HepG2 (cell line): ENCODE results near the gene MARVELD3. TPM values are rescaled to one million over a fixed set of nuclear protein-coding genes. Genes with fewer than 3 reads are reported as not detected.
"Not testable (repeated sequence)": the region's sequence is repeated elsewhere in the genome, so short reads cannot be mapped to it uniquely, and the experiment has no call there.

Experiments
- BCL6 ChIP-seq: IDR thresholded peaks from 2 replicates; pipeline ENCODE4 v1.6.1; 2016; ENCODE audit warnings: missing genetic modification reagents, missing compliant biosample characterization
- FOXP1 ChIP-seq, 2 experiments: fragments of 450-650 bp in 1 of 2; IDR thresholded peaks; 2 replicates each; pipeline ENCODE4 v1.6.1; 2017 to 2018; ENCODE audit warnings: antibody characterized with exemption in 1 of 2
- HDAC1 ChIP-seq: sonication (generic); formaldehyde crosslinking; IDR thresholded peaks from 2 replicates; pipeline ENCODE4 v1.5.1; 2020; ENCODE audit warnings: mild to moderate bottlenecking, missing genetic modification reagents
- HDAC2 ChIP-seq: sonication (generic); formaldehyde crosslinking; IDR thresholded peaks from 2 replicates; pipeline ENCODE4 v1.4.0; 2020; ENCODE audit warnings: missing genetic modification reagents
- KLF16 ChIP-seq, 2 experiments: sonication (generic) in 1 of 2; formaldehyde crosslinking in 1 of 2; IDR thresholded peaks; 2 replicates each; pipeline versions ENCODE4 v1.6.1 to v1.8.0; 2016 to 2023; ENCODE audit warnings: missing genetic modification reagents in 2 of 2, missing compliant biosample characterization in 1 of 2
- LCORL ChIP-seq, 2 experiments: fragments of 450-650 bp in 1 of 2; sonication (generic) in 1 of 2; formaldehyde crosslinking in 1 of 2; IDR thresholded peaks; 2 replicates each; pipeline versions ENCODE4 v1.5.0 to v1.6.1; 2017 to 2020; ENCODE audit warnings: antibody characterized with exemption in 1 of 2, missing genetic modification reagents in 1 of 2
- MAFK ChIP-seq, 2 experiments: IDR thresholded peaks in 1 of 2; conservative IDR thresholded peaks in 1 of 2; 2 replicates each; pipeline ENCODE4 v1.6.1; 2011; ENCODE audit warnings: improper control_type of control experiment in 2 of 2, low read length in 2 of 2
- RBAK ChIP-seq: sonication (generic); formaldehyde crosslinking; IDR thresholded peaks from 2 replicates; pipeline ENCODE4 v1.5.1; 2020; ENCODE audit warnings: mild to moderate bottlenecking, missing genetic modification reagents
- SALL1 ChIP-seq: sonication (generic); formaldehyde crosslinking; IDR thresholded peaks from 2 replicates; pipeline ENCODE4 v1.8.0; 2022; ENCODE audit warnings: mild to moderate bottlenecking, missing genetic modification reagents
- SMARCE1 ChIP-seq: fragments of 450-650 bp; IDR thresholded peaks from 2 replicates; pipeline ENCODE4 v1.6.1; 2017; ENCODE audit warnings: borderline replicate concordance
- SOX6 ChIP-seq, 2 experiments: fragments of 450-650 bp in 1 of 2; sonication (generic) in 1 of 2; formaldehyde crosslinking in 1 of 2; IDR thresholded peaks; 2 replicates each; pipeline versions ENCODE4 v1.4.0 to v1.6.1; 2017 to 2020; ENCODE audit warnings: antibody characterized with exemption in 1 of 2, mild to moderate bottlenecking in 1 of 2, missing genetic modification reagents in 1 of 2
- TBX3 ChIP-seq: fragments of 450-650 bp; IDR thresholded peaks from 2 replicates; pipeline ENCODE4 v1.6.1; 2017; ENCODE audit warnings: antibody characterized with exemption, mild to moderate bottlenecking, inconsistent platforms, borderline replicate concordance
- ZFAT ChIP-seq: sonication (generic); formaldehyde crosslinking; conservative IDR thresholded peaks from 2 replicates; pipeline ENCODE4 v1.8.1; 2023; ENCODE audit warnings: missing genetic modification reagents, inconsistent platforms
- ZNF652 ChIP-seq: IDR thresholded peaks from 2 replicates; pipeline ENCODE4 v1.6.1; 2016; ENCODE audit warnings: low read depth, borderline replicate concordance
- ZNF792 ChIP-seq: IDR thresholded peaks from 2 replicates; pipeline ENCODE4 v1.6.1; 2016
- polyA plus RNA-seq, 8 experiments: library from polyadenylated mRNA; depleted of rRNA in 3 of 8; stranded (reverse) in 7 of 8; unstranded in 1 of 8; fragments of >200 nt; fragmentation: Illumina TruSeq in 4 of 8; extraction: Trizol in 4 of 8; gene quantifications; 2 replicates each; pipeline versions ENCODE4 v1.2.1 to v1.2.3, GENCODE V29; 2011 to 2016; ENCODE audit warnings: low read depth in 4 of 8, missing spikeins in 1 of 8, mixed read lengths in 1 of 8; ENCODE audit not compliant: insufficient read depth in 1 of 8
- total RNA-seq, 5 experiments: library from RNA; depleted of rRNA; stranded (reverse); fragments of >200 nt; fragmentation: Illumina TruSeq; extraction: Trizol; gene quantifications; 2 replicates each; pipeline ENCODE4 v1.2.3, GENCODE V29; 2016; ENCODE audit warnings: low read depth in 1 of 5
- TF ChIP-seq, protein P1 (sequence below), 2 experiments: fragments of 450-650 bp in 1 of 2; sonication (generic) in 1 of 2; formaldehyde crosslinking; IDR thresholded peaks; 2 replicates each; pipeline versions ENCODE4 v1.5.0 to v1.8.0; 2020 to 2022; ENCODE audit warnings: mild to moderate bottlenecking in 1 of 2, missing genetic modification reagents in 1 of 2
- TF ChIP-seq, protein P2 (sequence below): IDR thresholded peaks from 2 replicates; pipeline ENCODE4 v1.6.1; 2018; ENCODE audit warnings: missing genetic modification reagents, mild to moderate bottlenecking, missing compliant biosample characterization
- TF ChIP-seq, protein P3 (sequence below): IDR thresholded peaks from 2 replicates; pipeline ENCODE4 v1.4.0; 2020; ENCODE audit warnings: mild to moderate bottlenecking, missing genetic modification reagents
- TF ChIP-seq, protein P4 (sequence below): IDR thresholded peaks from 2 replicates; pipeline ENCODE4 v1.6.1; 2012; ENCODE audit warnings: low read depth, low read length, improper control_type of control experiment

Gene MARVELD3
- total and polyA plus RNA-seq, 2 of the 13 experiments (the other 11 are each of a cell fraction or from before 2014, with no cell fraction given) = 4.8 to 5.6 TPM

DNA sequence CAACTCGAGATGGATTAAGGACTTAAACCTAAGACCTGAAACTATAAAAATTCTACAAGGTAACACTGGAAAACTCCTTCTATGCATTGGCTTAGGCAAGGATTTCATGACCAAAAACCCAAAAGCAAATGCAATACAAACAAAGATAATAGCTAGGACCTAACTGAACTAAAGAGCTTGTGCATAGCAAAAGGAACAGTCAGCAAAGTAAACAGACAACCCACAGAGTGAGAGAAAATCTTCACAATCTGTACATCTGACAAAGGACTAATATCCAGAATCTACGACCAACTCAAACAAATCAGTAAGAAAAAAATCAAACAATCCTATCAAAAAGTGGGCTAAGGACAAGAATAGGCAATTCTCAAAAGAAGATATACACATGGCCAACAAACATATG is 27.6 kb upstream of the MARVELD3 start (continued):
- TF ChIP-seq, protein P1, sequence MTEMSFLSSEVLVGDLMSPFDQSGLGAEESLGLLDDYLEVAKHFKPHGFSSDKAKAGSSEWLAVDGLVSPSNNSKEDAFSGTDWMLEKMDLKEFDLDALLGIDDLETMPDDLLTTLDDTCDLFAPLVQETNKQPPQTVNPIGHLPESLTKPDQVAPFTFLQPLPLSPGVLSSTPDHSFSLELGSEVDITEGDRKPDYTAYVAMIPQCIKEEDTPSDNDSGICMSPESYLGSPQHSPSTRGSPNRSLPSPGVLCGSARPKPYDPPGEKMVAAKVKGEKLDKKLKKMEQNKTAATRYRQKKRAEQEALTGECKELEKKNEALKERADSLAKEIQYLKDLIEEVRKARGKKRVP (CRISPR knock-in tag; IDR thresholded peaks at IDR 0.05) = peak in 1 of 2 experiments; percentile 81; a peak in 2 of 4 replicates
- TF ChIP-seq ZFAT (CRISPR knock-in tag) (0 out of 2 replicates have a peak, but pooled peaks have one; percentile 8), TBX3 (peak; percentile 58; the same call in 1 of the 2 replicates), ZNF652 (CRISPR knock-in tag) (peak; percentile 47; the same call in 1 of the 2 replicates), BCL6 (CRISPR knock-in tag) (peak; percentile 53; the same call in 1 of the 2 replicates), KLF16 (CRISPR knock-in tag; IDR thresholded peaks at IDR 0.05) (peak in 1 of 2 experiments; percentile 29; a peak in 1 of 4 replicates), HDAC1 (CRISPR knock-in tag) (peak; percentile 39; the same call in 1 of the 2 replicates), LCORL (IDR thresholded peaks at IDR 0.05) (peak; percentile 87), LCORL (CRISPR knock-in tag; IDR thresholded peaks at IDR 0.05) (peak; percentile 72; the same call in 1 of the 2 replicates), MAFK (conservative IDR thresholded peaks at IDR 0.05 in 1 of 2, IDR thresholded peaks at IDR 0.05 in 1 of 2; ENCODE audit: low read length in 2 of 2) (peak; percentile 66 to 69), SALL1 (CRISPR knock-in tag) (peak; percentile 11; the same call in 1 of the 2 replicates), ZNF792 (peak; percentile 84), HDAC2 (CRISPR knock-in tag) (peak; percentile 72; the same call in 1 of the 2 replicates), FOXP1 (CRISPR knock-in tag; IDR thresholded peaks at IDR 0.05) (peak; percentile 67), SMARCE1 (0 out of 2 replicates have a peak, but pooled peaks have one; percentile 50), RBAK (CRISPR knock-in tag) (peak; percentile 78; the same call in 1 of the 2 replicates), SOX6 (CRISPR knock-in tag; IDR thresholded peaks at IDR 0.05) (peak; percentile 91)
- TF ChIP-seq, protein P2, sequence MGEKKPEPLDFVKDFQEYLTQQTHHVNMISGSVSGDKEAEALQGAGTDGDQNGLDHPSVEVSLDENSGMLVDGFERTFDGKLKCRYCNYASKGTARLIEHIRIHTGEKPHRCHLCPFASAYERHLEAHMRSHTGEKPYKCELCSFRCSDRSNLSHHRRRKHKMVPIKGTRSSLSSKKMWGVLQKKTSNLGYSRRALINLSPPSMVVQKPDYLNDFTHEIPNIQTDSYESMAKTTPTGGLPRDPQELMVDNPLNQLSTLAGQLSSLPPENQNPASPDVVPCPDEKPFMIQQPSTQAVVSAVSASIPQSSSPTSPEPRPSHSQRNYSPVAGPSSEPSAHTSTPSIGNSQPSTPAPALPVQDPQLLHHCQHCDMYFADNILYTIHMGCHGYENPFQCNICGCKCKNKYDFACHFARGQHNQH = peak; percentile 64; the same call in 1 of the 2 replicates
- TF ChIP-seq, protein P3, sequence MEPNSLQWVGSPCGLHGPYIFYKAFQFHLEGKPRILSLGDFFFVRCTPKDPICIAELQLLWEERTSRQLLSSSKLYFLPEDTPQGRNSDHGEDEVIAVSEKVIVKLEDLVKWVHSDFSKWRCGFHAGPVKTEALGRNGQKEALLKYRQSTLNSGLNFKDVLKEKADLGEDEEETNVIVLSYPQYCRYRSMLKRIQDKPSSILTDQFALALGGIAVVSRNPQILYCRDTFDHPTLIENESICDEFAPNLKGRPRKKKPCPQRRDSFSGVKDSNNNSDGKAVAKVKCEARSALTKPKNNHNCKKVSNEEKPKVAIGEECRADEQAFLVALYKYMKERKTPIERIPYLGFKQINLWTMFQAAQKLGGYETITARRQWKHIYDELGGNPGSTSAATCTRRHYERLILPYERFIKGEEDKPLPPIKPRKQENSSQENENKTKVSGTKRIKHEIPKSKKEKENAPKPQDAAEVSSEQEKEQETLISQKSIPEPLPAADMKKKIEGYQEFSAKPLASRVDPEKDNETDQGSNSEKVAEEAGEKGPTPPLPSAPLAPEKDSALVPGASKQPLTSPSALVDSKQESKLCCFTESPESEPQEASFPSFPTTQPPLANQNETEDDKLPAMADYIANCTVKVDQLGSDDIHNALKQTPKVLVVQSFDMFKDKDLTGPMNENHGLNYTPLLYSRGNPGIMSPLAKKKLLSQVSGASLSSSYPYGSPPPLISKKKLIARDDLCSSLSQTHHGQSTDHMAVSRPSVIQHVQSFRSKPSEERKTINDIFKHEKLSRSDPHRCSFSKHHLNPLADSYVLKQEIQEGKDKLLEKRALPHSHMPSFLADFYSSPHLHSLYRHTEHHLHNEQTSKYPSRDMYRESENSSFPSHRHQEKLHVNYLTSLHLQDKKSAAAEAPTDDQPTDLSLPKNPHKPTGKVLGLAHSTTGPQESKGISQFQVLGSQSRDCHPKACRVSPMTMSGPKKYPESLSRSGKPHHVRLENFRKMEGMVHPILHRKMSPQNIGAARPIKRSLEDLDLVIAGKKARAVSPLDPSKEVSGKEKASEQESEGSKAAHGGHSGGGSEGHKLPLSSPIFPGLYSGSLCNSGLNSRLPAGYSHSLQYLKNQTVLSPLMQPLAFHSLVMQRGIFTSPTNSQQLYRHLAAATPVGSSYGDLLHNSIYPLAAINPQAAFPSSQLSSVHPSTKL (CRISPR knock-in tag) = peak; percentile 82
- TF ChIP-seq, protein P4, sequence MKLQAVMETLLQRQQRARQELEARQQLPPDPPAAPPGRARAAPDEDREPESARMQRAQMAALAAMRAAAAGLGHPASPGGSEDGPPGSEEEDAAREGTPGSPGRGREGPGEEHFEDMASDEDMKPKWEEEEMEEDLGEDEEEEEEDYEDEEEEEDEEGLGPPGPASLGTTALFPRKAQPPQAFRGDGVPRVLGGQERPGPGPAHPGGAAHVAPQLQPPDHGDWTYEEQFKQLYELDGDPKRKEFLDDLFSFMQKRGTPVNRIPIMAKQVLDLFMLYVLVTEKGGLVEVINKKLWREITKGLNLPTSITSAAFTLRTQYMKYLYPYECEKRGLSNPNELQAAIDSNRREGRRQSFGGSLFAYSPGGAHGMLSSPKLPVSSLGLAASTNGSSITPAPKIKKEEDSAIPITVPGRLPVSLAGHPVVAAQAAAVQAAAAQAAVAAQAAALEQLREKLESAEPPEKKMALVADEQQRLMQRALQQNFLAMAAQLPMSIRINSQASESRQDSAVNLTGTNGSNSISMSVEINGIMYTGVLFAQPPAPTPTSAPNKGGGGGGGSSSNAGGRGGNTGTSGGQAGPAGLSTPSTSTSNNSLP = peak; percentile 29; the same call in 1 of the 2 replicates
- TF ChIP-seq FOXP1, SOX6 (IDR thresholded peaks at IDR 0.05): not testable (repeated sequence)
